SIG-M5 (cell line): ENCODE results near the gene PIK3R2.
A peak's percentile ranks its signal among the peaks of the same experiment; 100 is the strongest.

Source experiments
- DNase-seq: peaks from one replicate; lab custom pipeline; 2025; lab: John Stamatoyannopoulos, UW

Gene PIK3R2

DNA sequence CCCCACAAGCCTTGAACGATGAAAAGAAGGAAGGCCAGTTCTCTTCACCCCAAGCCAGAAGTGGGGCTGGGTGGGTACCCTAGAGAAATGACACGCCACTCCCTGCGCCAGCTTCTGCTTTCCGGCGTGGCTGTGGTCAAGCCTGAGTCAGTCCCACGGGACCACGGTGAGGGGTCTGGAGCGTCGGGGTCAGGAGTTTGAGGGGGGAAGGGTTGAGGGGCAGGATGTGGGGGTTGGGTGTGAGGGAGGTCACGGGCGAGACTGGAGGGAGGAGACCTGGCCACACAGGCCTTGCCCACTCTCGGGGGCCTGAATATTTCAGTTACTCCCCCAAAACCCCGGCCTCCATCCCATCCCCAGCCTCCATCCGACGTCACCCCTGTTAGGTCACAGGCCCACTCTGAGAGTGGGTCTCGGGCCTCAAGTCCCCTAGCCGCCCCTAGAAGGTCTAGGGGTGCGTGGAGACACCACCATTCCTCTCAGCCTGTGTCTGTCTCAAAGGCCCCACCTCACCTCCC, 20.1 kb downstream of the PIK3R2 start:
- no peak for DNase-seq

DNA sequence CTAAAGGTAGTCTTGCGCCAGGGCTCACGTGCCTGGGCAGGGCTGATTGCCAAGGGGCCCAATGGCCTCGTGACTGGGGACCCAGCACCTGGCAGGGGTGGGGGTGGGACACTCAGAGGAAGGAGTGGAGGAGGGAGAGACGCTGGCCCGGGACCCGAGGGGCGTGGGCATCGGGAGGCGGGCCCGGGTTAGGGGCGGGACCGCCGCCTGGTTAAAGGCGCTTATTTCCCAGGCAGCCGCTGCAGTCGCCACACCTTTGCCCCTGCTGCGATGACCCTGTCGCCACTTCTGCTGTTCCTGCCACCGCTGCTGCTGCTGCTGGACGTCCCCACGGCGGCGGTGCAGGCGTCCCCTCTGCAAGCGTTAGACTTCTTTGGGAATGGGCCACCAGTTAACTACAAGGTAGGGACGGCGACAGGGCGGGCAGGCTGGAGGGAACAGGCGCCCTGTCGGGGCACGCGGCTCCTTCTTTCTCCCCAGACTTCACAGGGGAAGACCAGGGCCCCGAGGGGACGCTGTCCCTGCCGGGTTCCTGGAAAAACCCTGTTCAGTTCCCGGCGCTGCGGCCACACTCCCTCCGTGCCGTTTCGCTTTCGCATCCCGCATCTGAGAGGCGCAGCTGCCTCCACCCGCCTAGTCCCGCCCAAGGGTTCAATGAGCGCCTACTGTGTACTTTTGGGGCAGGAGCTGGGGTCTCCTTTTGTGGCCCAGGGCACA, 20.8 kb downstream of the PIK3R2 start, which contains the start of gene IFI30:
IFI30 (plus strand) TSS at position 242 of the 717 bp plus-strand sequence; CDS start at position 271, 29 bp downstream.
- no peak for DNase-seq

DNA sequence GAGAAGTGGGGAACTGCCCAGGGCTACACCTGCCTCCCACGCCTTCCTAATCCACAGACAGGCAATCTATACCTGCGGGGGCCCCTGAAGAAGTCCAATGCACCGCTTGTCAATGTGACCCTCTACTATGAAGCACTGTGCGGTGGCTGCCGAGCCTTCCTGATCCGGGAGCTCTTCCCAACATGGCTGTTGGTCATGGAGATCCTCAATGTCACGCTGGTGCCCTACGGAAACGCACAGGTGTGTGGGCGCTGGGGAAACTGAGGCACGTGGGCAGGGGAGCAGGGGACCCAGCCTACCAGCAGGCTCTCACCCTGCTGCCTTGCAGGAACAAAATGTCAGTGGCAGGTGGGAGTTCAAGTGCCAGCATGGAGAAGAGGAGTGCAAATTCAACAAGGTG, 22.0 kb downstream of the PIK3R2 start:
- no peak for DNase-seq

DNA sequence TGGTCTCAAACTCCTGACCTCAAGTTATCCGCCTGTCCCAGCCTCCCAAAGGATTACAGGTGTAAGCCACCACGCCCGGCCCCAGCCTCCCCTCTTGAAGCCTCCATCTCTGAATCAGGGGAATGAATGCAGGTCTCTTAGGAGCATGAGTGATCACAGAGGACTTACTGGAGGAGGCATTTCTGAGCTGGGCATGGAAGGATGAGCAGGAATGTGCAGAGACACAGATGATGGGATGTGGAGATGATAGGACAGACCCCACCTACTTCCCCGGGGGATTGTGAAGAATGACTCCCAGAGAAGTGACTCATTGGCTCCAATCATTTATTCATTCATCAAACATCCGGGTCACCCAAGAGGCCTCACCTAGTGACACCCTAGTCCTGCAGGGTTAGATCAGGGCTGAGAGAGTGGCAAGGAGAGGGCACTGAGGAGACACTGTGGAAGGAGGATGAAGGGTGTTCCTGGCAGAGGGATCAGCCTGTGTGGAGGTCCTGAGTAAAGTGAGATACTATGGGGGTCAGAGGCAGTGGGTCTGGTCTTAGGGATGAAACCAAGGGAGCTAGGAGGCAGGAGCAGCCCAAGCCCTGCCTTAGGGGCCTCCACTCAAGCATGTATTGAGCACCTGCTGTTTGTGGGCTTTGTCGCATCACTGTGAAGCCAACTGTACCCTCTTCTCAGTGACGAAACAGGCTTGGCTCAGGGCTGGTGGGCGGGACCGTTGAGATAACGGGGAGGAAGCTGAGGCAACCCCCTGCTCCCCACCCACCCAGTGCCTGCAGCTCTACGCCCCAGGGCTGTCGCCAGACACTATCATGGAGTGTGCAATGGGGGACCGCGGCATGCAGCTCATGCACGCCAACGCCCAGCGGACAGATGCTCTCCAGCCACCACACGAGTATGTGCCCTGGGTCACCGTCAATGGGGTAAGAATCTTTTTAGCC, 23.7 kb downstream of the PIK3R2 start:
- DNase-seq: no peak

DNA sequence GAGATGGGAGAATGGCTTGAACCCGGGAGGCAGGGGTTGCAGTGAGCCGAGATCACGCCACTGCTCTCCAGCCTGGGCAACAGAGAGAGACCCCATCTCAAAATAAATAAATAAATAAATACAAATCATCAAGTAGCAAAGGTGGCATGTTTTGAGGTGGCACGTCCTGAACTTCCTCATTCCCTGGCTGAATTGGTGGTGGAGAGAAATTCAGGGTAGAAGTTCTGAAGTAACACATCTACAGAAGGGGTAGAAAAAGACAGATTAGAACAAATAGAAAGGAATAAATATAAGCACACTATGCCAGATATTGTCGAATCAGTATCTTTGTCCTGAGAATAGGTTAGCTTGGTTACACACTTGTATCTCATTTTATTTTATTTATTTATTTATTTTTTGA, 27.0 kb downstream of the PIK3R2 start:
- no peak for DNase-seq

DNA sequence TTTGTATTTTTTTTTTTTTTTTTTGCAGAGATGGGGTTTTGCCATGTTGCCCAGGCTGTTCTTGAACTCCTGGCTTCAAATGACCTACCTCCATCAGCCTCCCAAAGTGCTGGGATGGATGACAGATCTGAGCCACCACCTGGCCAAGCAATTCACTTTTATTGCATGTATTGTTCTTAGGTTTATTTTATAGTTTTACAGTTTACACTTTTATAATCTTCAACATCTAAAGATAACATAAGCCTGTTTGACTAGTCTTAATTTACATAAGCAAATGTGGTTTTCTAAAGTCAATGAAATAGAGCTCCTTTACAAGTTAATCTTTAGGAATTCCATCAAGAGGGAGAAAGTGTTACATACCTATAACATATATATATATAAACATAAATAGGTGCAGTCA, 30.6 kb downstream of the PIK3R2 start:
- DNase-seq: no peak

DNA sequence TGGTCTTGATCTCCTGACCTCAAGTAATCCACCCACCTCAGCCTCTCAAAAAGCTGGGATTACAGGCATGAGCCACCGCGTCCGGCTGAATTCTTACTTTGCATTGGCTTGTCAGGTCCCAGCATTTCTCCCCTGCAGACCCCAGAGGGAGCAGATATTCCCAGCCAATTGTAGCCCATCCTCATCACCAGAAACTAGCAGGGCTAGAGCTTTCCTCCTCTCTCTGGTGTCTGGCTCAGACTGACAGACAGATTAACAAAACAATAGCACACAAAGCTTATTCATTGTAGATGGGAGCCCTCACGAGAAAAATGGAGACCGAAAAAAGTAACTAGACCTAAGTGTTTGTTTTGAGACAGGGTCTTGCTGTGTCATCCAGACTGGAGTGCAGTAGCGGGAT, 32.6 kb downstream of the PIK3R2 start:
- no peak for DNase-seq

DNA sequence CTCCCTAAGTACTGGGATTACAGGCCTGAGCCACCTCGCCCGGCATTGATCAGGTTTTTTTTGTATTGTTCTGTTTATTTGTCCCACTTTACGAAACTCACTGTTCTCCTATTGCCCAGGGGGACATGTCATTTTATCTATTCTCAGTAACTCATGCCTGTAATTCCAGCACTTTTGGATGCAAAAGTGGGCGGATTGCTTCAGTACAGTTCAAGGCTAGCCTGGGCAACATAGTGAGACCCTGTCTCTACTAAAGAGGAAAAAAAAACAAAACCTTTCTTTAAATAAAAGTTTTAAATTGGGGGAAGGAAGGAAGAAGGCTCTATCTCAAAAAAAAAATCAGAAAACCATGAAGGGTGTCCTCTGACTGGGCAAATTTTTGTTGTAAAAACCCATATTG, 37.3 kb downstream of the PIK3R2 start:
- no peak for DNase-seq

DNA sequence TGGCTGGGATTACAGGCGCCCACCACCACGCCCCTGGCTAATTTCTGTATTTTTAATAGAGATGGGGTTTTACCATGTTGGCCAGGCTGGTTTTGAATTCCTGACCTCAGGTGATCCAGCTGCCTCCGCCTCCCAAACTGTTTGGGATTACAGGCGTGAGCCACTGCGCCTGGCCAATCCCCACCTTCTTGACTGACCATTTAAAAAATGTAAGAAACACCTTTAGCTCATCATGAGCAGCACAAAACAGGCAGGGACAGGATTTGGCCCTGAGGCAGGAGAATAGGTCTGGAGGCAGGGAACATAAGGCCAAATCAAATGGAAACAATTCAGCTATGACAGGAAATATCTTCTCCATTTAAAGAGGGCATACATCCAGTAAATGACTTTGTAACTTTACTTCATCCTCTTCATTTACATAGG, 38.7 kb downstream of the PIK3R2 start:
- DNase-seq: no peak

DNA sequence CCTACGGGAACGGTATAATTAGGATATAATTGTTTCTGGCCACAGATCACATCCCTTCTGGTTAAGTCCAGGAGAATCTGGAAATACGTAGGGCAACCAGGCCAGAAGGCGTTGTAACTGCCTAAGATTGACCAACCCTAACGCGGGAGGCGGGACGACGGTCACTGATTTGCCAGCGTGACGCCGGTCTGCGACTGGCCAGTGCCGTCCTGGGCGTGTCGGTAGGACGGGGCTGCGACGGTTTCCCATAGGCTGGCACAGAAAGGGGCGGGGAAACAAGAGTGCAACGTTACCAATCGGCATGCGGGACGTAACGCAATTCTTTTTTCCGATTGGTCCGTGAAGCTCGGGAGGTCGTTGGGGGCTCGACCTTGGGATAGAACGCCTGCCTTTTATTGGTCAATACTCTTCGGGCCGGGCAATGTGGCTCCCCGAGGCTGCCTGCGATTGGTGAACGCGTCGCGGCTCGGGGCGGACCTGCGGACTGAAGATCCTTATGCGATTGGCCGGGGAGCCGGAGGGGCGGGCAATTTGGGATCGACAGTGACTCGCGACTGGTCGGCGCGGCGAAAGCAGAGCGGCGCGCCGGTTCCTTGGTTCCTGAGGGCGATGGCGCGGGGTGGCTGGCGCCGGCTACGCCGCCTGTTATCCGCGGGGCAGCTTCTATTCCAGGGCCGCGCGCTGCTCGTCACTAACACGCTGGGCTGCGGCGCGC, 39.9 kb downstream of the PIK3R2 start, which contains the start of gene MPV17L2:
MPV17L2 (plus strand) TSS at position 546 of the 715 bp plus-strand sequence; CDS start at position 610, 64 bp downstream.
- DNase-seq: peak; percentile 99

DNA sequence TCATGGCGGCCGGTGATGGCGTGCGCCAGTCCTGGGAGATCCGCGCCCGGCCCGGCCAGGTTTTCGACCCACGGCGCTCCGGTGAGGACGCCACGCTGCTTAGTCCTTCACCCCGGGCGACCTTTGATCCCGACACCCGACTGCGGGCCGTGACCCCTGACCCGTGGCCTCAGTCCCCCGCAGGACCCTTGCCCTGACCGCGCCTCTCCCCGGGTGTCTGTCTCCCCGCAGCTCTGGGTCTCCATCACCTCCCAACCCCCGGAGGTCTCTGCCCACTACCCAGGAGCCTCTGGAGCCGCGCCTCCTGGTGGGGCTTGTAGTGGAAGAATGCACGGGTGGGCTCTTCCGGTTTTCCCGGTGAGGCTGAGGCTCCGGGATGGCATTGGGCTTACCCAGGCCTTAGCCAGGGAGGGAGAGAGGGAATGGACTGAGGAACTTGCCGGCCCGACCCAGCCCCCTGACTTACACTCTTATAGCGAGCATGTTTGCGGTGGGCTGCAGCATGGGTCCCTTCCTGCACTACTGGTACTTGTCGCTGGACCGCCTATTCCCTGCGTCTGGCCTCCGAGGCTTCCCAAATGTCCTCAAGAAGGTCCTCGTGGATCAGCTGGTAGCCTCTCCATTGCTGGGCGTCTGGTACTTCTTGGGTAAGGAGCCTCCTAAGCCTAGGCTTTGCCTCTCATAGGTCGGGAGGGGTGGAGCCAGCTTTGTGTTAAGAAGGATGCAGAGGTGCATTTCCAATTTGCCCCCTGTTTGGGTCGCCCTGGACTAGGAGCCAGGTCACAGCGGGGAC, 40.6 kb downstream of the PIK3R2 start:
- DNase-seq: no peak

DNA sequence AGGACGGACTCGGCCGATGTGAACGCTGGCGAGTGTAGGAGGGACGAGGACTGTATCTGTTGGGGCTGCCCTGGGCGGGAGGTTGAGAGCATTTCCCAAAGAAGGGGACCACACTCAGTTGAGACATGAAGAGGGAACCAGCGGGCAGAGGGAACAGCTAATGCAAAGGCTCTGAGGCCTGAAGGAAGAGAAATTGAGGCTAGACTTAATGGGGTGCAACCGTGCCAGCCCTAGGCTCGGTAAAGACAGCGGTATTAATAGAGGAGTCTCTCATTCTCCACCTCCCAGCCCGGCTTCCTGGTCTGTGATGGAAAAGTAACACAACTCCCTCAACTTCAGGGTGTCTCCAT, 41.2 kb downstream of the PIK3R2 start:
- no peak for DNase-seq

DNA sequence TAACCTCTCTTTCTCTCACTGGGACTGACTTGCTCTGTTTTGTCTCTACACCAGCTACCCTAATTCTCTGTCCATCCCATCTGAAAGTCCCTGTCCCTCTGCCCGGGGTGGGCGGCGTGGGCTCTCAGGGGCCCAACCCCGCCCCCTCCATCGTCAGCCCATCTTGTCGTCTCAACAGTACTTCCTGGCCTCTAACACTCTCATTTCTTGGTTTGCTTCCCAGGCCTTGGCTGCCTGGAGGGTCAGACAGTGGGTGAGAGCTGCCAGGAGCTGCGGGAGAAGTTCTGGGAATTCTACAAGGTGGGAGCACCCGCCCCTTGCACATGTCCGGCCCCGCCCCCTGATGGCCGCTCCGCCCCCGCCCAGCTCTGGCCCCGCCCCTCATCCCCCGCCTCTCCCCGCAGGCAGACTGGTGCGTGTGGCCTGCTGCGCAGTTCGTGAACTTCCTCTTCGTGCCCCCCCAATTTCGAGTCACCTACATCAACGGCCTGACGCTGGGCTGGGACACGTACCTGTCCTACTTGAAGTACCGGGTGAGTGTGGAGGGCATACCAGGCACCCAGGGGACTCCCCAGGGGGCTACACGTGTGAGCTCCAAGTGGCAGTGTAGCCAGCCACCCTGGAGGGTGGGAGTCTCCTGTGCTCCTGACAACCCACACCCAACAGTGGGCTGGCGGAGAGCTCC, 41.7 kb downstream of the PIK3R2 start:
- DNase-seq: no peak

DNA sequence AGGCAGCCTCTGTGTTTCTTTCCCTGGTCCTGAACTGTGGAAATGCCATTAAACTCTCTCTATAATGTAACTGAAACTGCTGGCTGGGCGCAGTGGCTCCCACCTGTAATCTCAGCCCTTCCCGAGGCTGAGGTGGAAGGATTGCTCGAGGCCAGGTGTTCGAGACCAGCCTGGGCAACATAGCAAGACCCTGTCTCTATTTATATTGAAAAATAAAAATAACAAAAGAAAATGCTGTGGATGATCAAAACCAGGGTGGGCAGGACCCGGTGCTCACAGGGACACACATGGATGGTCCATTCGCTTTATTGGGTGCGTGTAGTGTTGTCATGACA, 43.5 kb downstream of the PIK3R2 start:
- no peak for DNase-seq

DNA sequence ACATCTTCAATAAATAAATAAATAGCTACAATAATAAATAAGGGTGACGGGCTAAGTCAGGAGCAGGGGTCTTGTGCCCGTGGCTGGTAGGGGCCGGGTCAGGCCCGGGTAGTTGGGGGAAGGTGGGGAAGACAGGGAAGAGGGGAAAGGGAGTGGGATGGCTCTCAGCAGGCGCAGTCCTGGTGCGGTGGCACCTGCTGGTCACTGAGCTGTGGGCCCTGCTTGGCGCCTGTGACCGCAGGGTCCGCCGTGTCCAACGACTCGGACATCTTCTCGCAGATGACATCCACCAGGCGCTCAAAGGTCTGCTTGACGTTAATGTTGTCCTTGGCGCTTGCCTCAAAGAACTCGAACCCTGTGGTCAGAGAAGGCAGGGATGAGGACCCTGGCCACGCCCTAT, 44.3 kb downstream of the PIK3R2 start:
- no peak for DNase-seq

DNA sequence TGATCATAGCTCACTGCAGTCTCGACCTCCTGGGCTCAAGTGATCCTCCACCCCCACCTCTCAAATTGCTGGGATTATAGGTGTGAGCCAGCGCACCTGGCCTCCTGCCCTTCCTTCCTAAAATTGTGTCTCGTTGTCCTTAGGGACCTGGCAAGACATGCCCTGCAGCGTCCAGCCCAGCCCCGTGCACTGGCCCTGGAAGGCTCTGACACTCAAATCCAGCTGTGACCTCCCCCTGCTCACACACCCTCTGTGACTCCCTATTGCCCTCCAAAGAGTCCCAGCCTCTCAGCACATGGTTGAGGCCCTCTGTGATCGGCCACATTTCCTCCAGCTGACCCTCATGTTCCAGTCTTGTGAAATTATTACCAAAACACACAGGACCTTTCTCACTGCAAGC, 45.0 kb downstream of the PIK3R2 start:
- no peak for DNase-seq

DNA sequence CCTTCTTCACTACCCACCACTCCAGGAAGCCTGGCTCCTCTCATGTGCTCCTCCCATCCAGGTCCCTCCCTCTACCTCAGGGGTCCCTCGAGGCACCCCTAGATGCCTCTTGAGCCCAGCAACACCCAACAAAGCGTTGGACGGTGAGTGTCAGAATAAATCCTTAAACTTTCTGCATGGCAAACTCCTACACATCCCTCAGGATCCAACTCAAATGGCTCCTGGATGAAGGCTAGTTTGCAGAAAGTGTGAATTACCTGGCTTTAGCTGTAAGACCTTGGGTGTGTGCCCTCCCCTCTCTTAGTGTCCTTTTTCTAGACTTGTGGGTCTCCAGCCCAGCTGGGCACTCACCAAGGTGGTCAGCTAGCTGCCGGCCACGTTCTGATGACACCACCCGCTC, 45.4 kb downstream of the PIK3R2 start:
- no peak for DNase-seq

DNA sequence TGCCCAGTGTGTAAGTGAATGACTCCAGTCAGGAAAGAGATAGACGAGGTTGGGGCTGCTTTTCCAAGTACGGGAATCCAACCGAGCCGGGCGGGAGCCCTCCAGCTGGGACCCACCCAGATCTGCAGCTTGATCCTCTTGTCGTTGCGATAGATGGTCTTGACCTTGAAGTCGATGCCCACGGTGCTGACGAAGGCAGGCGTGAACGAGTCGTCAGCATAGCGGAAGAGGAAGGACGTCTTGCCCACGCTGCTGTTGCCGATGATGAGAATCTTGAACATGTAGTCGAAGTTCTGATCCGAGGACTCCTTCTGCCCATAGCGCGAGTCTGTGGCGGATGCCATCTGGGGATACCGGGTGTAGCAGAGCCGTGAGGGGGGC, 49.4 kb downstream of the PIK3R2 start:
- DNase-seq: no peak

DNA sequence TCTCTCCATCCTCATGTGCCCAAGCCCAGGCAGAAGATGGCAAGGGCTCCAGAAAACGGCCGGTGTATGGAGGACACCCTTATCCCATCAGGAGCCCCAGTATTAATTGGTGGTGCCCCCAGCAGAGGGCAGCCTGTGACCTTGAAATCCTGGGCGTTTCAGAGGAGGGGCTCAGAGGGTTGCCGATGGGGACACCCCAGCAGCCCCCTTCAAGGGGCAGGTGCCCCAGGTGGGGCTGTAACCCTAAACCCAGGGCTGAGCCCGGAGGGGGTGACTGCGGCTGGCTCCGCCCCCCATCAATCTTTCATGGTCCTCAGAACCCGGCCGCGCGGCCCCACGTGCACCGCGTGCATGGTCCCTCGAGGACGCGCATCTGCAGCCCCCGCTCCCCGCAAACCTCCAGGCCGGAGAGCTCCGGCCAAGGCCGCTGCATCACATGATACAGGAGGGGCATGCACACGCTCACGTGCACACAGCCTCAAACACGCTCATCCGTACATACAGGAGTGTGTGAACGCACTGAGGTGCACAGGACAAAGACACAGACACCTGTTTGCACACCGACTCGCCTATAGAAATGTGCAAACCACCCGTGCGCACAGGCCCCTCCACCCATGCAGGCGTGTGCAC, 49.9 kb downstream of the PIK3R2 start:
- no peak for DNase-seq

DNA sequence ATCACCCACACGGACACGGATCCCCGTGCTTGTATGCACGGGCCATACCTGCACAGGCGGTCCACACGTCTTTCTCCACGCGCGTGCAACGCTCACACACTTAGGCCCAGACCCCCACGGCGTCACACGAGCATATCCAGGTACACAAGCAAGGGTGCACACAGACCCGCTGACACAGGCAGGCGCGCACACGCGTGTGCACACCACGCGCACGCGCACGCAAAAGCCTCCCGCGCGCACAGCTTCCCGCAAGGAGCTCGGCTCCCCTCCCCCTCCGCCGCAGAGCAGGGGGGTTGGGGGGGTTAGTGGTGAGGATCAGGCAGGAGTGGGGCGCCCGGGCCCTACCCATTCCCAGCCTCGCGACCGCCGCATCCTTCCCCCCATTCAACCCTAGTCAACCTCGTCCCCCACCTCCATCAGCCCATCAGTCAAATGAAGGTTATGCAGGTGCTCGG, 50.5 kb downstream of the PIK3R2 start:
- no peak for DNase-seq
